HL-60 (cell line): ENCODE results near the gene TRIM43B.
"Not testable (repeated sequence)": the region's sequence is repeated elsewhere in the genome, so short reads cannot be mapped to it uniquely, and the experiment has no call there.

Source experiments
- CTCF ChIP-seq: IDR thresholded peaks from one replicate; pipeline ENCODE4 v1.5.1; 2011; ENCODE audit warnings: low read length, control low read depth, inconsistent platforms; ENCODE audit not compliant: insufficient read depth
- GABPA ChIP-seq: IDR thresholded peaks from 2 replicates; pipeline ENCODE4 v1.6.1; 2012; ENCODE audit warnings: low read depth
- POLR2AphosphoS5 ChIP-seq: IDR thresholded peaks from 2 replicates; pipeline ENCODE4 v1.6.1; 2012; ENCODE audit warnings: low read depth

GRCh38 chr2:95427196-95427867 lies 57.2 kb downstream of the TRIM43B start:
- not testable (repeated sequence) for TF ChIP-seq POLR2AphosphoS5, CTCF, GABPA
